ENCODE results near the gene TBC1D1. TPM values are rescaled to one million over a fixed set of nuclear protein-coding genes. Genes with fewer than 3 reads are reported as not detected.

TBC1D1 gene
- total RNA-seq, 2 experiments from 2014 or later, result 84.9 to 89.0 TPM

DNA sequence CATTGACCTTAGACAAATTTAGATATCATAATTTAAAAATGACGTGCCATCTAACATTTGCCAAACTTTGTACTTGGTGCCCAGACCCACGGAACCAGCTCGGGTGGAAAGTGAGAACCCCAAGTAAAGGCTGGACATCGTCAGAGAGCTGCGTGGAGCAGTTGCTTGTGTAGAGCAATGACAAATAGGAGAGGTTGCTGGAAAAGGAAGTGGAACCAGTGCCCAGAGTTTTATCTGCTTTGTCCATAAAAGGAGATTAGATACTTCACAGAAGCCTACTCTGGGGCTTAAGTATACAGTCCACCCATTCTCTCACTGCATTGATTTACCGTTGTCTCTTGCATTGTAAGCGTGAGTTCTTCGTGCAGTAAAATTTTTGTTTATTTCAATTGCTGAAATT lies 5.4 kb upstream of the TBC1D1 start:
- ChIA-PET POLR2A (no interaction called here), CTCF (no interaction called here)

DNA sequence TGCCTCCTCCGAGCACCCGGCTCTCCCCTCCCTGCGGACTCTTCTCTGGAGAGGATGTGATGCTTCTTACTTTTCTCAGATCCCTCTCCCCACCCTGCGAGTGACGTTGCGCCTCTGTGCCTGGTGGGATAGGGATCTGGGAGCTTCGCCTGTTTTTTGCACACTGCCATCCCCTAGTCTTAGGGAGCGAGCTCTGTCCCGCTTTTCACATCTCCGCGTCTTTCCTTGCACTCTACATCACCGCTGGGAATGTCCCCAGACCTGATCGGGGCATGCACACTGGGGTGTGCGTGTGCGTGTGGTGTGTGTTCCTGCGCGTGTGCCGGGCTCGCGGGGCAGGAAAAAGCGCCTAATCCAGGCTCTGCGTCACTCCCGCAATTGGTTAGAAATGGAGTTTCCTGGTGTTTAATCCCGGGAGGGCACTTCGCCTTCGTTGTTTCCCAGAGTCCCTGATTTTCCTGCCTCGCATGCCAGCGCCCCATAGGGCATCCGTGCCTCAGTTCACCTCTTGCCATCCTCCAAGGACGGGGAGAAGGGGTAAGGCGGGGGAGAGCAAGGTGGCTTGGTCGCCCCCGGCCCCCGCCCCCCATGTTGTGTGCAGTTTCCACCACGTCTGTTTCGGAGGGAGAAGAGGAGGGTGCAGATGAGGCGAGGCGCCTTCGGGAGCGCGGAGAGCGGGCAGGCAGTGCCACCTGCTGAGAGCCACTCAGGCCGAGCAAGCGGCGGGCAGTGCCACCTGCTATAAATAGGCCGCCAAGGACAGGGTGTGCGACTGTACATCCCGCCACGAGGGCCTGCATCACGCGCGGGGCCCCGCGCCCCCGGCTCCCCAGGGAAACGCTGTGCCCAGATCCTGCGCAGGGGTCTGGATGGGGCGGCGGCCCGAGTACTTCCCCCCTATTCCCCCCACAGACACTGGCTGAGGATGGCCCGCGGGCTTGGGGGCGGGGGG lies 759 bp upstream of the TBC1D1 start:
- ChIA-PET CTCF (interaction anchor here (2.5 kb wide), 1 partner anchor 14 kb away, joined by 7 read pairs; no protein-coding TSS in a partner anchor), POLR2A (interaction anchor here (0.9 to 1.8 kb wide), 3 partner anchors 63 to 88 kb away, joined by 5 to 8 read pairs (median 5); partner anchors contain the start of gene PGM2)

DNA sequence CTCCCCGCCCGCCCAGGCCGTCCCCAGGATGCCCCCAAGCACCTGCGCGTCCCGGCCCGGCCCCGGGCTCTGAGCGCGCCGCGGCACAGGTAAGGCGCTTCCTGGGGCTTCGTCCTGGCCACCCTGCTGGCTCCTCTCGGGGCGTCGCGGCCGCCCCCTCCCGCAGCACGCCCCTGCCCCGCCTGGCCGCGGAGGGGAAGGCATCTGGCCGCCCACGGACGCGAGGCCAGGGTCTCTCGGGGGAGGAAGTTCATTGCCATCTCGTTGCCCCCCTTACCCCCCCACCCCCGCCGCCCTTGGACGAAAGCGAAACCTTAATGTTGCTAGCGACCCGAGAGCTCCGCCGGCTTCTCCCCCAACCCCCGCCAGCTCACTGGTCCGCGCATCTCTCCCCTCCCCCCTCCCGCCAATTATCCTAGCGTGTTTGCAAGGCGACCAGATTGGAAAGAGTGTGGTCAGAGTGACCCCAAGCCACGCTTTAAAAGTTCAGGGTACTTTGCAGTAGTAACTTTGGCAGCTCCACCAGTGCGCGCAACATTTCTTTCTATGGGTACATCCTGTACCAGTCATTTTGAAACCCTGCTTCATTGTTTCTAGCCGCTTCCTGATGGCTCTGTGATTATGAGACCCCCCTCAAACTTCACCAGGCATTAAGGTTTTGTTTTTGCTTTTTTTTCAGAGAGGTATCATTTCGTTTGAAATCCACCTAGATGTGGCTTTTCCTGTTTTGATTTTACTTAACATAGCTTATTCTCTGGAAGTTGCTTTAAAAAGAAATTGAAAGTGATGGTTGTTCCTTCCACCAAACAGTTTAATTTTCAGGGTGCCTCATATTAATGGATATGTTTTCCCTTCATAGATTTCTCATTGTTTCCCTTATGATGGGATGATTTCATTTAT lies 626 bp downstream of the TBC1D1 start:
- CTCF ChIA-PET, result interaction anchor here (0.6 to 2.5 kb wide), 4 partner anchors 15 to 144 kb away, joined by 3 to 7 read pairs (median 4); no protein-coding TSS in a partner anchor
- POLR2A ChIA-PET, result interaction anchor here (0.6 to 1.8 kb wide), 5 partner anchors 20 to 164 kb away, joined by 3 to 8 read pairs (median 3); partner anchors contain the start of gene PGM2

DNA sequence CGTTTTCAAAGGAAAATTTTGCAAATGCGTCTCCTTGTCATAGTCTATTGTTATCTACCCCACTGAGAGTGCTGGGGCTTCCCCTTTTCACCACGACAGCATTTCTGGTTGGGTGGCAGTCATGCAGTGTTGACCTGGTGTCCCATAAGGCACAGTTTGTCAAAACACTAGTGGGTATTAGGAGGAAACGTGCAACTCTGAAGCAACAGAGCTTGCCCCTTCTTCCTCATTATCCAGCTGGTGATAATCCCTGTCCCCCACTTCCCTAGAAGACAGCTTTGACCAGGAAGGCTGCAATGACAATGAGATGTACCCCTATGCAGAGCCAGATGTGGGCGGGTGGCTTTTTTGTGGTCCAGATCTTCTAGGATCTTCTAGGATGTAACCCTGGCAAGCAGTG lies 1.8 kb downstream of the TBC1D1 start:
- ChIA-PET CTCF (no interaction called here), POLR2A (no interaction called here)

DNA sequence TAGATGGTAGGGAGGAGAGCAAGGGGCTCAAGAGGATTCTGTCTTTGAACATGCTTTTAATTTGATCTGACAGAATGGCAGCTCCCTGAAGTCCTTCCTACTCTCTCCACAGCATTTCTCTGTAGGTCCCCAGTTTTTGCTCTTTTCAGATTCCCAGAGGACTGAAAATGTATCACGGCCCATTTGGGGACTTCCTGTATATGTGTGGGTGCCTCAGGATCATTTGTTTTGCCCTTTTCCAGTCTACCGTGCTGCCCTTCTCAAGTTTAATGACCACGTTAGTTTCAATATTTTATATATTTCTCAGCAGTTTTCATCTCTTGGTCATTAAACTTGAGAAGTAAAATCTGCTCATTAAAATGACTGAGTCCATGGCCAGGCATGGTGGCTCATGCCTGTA lies 2.3 kb downstream of the TBC1D1 start:
- CTCF ChIA-PET, result no interaction called here
- POLR2A ChIA-PET, result no interaction called here

DNA sequence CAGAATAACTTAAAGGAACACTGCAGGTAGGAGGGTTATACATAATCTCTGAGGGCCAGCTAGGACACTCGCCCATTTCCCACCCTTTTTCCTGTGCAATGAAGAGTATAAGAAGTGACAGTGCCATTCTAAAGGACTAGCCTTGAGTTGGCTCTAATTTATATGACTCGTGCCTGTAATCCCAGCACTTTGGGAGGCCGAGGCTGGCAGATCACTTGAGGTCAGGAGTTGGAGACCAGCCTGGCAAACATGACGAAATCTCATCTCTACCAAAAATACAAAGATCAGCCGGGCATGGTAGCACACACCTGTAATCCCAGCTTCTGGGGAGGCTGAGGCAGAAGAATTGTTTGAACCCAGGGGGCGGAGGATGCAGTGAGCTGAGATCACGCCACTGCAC lies 4.4 kb downstream of the TBC1D1 start:
- POLR2A ChIA-PET, result no interaction called here
- CTCF ChIA-PET, result interaction anchor here (1.7 kb wide), 1 partner anchor 19 kb away, joined by 4 read pairs; no protein-coding TSS in a partner anchor

DNA sequence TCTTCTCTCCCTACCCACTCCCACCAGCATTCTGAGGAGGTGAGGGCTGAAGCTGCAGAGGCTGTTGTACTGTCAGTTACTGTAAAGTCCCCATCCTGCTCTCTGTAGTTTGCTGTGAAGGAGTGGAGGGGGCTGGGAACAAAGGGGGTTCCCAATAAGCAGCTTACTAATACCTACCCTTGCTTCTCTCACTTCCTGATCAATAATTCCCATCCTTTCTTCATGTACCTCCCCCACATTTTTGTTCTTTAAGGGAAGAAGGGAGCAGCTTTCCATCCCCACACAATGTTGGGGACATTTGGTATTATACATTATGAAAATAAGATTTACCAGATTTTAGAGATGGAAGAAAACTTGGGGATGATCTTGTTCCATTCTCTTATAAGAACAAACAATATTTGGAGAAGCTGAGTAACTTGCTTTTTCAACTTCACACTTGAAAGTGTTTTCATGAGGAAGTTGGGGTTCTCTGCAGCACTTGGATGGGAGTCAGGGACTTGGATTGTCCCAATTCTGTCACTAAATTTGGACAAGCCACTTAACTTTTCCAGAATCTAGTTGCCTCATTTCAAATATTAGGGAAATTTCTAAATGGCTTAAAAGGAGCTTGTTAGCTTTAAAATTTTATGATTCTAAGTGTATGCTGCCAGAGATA lies 5.4 kb downstream of the TBC1D1 start:
- POLR2A ChIA-PET, result interaction anchor here (0.9 kb wide), 1 partner anchor 51 kb away, joined by 3 read pairs; no protein-coding TSS in a partner anchor
- CTCF ChIA-PET, result no interaction called here

DNA sequence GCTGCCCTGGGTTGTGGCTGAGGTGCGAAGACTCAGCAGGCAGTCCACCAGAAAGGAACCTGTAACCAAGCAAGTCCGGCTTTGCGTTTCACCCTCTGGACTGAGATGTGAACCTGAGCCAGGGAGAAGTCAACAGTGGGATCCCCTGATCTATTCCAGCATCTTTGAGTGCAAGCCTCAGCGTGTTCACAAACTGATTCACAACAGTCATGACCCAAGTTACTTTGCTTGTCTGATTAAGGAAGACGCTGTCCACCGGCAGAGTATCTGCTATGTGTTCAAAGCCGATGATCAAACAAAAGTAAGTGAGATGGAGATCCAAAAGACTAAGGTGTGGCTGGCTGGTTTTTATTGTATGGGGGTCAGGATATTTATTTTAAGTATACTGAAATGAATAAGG lies 11.3 kb downstream of the TBC1D1 start:
- ChIA-PET CTCF (interaction anchor here (1.1 to 1.4 kb wide), 2 partner anchors 12 to 25 kb away, joined by 3 read pairs; no protein-coding TSS in a partner anchor), POLR2A (no interaction called here)

DNA sequence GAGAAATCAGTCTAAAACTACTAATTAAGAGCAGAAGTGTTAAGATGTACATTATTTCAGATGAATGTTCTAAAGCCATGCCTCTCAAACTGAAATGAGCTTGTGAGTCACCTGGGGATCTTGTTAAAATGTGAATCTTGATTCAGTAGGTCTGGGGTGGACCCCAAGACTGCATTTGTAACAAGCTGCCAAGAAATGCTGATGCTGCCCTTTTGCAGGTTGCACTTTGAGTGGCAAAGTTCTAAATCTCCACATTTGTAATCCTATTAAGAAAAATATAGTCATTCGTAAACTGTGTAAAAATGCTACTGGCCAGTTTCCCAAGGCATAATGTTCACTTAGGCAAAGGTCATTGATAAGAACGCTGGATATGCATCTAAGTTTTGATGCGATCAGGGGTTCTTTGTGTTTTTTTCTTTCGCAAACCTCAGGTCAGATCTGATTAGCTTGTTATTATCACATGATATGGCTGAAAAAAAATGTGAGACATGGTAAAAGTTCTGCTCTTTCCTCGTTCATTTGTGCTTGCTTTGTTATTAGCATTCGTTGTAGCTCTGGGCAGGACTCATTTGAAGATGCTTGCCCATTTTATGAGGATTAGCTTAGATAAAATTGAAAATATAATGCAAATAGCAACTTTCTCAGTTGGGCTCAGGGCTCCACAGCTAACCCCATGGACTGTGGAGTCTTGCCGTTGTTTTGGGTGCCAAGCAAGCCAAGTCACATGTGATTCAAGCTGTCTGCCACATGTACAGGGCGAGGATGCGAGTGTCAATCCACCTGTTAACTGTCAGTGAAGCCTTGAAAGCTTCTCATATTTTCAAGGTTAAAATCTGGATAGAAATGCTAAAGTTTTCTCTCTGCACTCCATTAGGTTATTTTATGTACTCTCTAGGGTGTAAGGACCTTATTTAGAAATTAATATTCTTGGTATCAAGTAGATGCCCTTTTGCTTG lies 12.1 kb downstream of the TBC1D1 start:
- POLR2A ChIA-PET, result no interaction called here
- CTCF ChIA-PET, result interaction anchor here (0.6 to 1.4 kb wide), 3 partner anchors 11 to 824 kb away, joined by 3 read pairs; no protein-coding TSS in a partner anchor

DNA sequence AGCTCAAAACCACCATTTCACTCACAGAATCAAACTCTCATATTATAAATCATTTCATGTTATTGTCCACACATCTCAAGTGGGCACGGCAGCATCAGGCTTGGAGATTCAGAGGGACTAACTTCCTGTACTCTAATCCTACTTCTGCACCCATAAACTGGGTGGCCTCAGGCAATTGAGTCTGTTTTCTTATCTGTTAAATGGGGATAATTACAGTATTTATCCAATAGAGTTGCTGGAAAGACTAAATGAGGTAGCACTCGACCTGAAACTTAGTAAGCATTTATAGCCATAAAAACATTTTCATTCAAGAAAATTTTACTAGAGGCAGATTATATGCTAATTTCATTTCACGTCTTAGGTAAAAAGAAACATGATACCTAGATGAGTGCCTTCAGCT lies 13.0 kb downstream of the TBC1D1 start:
- CTCF ChIA-PET, result interaction anchor here (0.6 kb wide), 1 partner anchor 823 kb away, joined by 3 read pairs; no protein-coding TSS in a partner anchor
- POLR2A ChIA-PET, result no interaction called here

DNA sequence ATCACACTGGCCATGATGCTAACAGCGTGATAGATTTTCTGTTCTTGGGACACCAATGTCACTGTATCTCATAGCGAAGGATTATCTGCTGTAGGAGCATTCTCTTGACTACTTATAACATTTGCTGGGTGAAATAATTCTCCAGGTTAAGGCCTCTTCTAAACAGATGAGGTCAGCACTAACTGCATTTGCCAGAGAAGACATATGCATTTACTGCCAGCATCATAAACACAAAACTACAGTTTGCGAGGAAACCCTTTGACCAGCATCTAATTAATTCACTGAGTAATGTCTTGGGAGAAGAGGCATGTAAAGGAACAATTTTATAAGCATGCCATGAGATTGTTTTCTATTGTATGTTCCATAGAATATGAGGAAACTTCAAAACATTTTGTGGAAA lies 13.9 kb downstream of the TBC1D1 start:
- CTCF ChIA-PET, result no interaction called here

DNA sequence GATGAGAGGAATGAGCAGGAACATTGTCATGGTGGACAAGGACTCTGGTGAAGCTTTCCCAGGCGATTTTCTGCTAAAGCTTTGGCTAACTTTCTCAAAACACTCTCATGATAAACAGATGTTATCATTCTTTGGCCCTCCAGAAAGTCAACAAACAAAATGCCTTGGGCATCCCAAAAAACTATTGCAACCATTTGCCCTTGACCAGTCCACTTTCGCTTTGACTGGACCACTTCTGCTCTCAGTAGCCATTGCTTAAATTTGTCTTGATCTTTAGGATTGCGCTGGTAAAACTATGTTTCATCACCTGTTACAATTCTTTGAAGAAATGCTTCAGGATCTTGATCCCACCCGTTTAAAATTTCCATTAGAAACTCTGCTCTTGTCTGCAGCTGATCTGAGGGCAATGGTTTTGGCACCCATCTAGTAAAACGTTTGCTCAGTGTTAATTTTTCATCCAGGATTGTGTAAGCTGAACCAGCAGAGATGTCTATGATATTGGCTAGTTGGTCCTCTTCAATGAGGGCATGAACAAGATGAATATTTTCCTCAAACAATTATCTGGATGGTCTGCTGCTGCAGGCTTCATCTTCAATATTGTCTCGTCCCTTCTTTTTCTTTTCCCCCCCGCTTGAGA lies 14.8 kb downstream of the TBC1D1 start:
- CTCF ChIA-PET, result no interaction called here

More for the DNA sequence above, 13.9 kb downstream of the TBC1D1 start:
- POLR2A ChIA-PET, result no interaction called here

DNA sequence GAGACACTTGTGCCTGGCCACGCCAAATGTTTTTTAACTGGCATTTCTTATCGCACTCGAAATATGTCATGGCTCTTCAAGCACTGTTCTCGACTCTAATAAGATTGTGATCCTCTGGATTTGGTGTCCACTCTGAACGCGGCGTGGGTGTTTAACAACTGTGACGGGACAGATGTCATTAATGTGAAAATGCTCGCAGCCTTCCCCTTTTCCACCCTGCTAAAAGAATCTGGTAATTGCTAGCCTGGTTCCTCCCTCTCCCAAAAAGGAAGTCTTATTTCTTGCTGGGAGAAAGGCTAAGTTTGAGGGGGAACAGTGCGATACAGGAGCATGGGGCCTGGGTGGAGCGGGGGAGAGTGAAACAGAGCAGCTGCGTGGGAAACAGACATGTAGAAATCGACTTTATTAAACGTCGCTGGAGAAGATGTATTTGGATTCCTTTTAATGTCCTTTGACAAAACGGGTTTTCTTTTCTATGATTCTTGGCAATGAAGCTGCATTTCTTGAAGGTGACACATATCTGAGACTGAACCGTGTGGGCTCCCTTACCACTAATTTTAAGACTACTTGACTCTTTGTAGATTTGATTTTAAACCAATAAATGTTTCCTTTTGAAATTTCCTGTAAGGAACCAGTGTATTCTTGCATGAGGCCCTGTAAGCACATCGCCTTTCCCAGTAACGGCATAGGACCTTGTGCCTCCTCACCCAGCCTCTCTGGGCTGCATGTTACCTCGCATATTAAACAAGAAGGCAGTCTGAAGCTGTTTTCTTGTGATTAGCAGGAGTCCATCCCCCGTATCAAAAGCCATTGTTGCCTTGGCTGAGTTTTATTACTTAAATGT lies 17.8 kb downstream of the TBC1D1 start:
- CTCF ChIA-PET, result no interaction called here

More for the DNA sequence above, 14.8 kb downstream of the TBC1D1 start:
- POLR2A ChIA-PET, result no interaction called here

DNA sequence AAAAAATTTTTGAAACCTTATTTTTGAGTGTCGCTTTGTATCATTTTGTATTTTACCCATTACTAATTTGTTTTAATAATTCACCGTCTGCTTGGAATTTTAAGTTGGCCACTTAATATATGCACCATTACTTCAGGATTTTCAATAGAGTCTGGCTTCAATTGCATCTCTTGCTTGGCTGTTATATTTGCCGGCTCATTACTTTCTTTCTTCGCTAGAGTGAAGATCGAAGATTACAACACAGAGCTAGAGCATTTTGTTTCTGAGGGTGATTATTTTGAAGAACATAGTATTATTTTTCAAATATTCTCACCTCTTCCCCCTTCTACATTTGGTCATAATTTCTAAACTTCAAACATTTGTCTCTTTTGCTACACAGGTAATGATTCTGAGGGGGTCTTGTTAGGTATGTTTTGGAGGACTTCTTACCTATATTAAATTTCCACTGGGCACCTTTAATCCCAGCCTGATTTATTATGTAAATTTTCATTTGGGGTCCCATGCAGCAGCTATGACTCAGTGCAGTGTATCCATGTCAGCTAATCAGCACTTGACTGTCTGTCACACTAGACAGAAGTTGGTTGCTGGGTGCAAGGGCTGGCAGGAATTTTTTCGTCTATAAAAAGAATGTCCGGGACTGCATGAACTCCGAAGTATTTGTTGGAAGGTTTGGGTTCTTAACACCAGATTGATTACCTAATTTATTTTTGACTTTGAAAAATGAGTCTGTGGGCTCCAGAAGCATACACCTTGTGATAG lies 18.6 kb downstream of the TBC1D1 start:
- CTCF ChIA-PET, result no interaction called here
- POLR2A ChIA-PET, result no interaction called here

More for the DNA sequence above, 17.8 kb downstream of the TBC1D1 start:
- POLR2A ChIA-PET, result no interaction called here

DNA sequence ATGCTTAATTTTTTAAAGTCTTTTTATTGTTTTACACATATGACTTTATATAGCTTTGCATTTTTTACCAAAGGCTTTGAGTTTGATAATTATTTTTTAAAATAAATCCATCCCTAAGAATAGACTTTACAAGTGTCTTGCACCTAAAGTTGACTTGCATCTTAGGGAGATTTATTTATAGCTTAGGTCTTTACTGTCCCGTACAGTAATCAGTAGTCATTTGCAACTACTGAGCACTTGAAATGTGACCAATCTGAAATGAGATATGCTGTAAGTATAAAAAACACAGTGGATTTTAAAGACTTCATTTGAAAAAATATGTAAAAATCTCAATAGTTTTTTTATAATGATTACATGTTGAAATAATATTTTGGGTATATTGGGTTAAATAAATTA lies 19.2 kb downstream of the TBC1D1 start:
- POLR2A ChIA-PET, result no interaction called here
- CTCF ChIA-PET, result interaction anchor here (0.5 kb wide), 1 partner anchor 11 kb away, joined by 3 read pairs; no protein-coding TSS in a partner anchor

DNA sequence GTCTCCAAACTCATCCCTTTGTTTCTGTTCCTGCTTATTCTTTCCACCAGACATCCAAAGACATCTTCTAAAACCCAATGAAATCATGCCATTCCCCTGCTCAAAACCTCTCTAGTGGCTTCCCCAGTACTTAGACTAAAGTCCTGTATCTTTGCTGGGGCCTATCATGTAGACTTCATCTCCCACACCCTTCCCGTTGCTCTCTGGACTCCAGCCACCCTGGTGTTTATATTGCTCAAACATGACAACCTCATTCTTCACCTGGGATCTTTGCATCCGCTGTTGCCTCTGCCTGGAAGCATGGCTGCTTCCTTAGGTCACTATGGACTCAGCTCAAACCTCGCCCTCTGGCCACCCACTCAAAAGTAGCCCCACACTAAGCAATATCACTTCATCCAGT lies 23.7 kb downstream of the TBC1D1 start:
- CTCF ChIA-PET, result no interaction called here

More for the DNA sequence above, 23.7 kb downstream of the TBC1D1 start:
- POLR2A ChIA-PET, result no interaction called here
